GM18499 (cell line): Measurements from ENCODE around the gene PCDHGA10.
"Not testable (repeated sequence)": the region's sequence is repeated elsewhere in the genome, so short reads cannot be mapped to it uniquely, and the experiment has no call there.

Experiments used
- ATAC-seq: cut with Tn5 transposase; IDR thresholded peaks from one replicate; pipeline ENCODE4 v1.9.1; 2021; ENCODE audit warnings: moderate number of reproducible peaks; ENCODE audit not compliant: insufficient read depth, unreplicated experiment

The PCDHGA10 gene

DNA sequence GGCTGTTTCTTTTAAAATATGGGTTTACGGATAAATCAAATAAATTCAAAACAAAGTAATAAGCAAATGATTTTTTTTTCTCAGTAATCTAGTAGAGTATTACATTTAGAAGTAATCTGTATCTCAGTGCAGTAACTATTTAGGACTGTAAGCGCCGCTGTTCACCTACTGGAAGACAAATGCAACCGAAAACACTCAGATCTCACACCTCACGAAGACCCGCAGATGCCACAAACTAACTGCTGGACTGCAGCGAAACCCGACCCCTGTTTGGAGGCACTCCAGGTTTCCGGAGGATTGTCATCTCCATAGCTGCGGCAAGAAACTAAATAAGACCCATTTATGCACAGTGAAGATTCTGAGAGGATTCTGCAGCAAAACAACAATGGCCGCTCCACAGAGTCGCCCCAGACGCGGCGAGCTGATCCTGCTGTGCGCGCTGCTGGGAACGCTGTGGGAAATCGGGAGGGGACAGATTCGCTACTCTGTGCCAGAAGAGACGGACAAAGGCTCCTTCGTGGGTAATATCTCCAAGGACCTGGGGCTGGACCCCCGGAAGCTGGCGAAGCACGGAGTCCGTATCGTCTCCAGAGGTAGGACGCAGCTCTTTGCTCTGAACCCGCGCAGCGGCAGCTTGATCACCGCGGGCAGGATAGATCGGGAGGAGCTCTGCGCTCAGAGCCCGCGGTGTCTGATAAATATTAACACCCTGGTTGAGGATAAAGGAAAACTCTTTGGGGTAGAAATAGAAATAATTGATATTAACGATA, 20.2 kb upstream of the PCDHGA10 start, which contains the start of gene PCDHGA8:
Gene PCDHGA8, plus strand, starts transcription at position 205 of the 770 bp plus-strand sequence. Its CDS starts 181 bp downstream, at position 386.
- no peak for ATAC-seq

DNA sequence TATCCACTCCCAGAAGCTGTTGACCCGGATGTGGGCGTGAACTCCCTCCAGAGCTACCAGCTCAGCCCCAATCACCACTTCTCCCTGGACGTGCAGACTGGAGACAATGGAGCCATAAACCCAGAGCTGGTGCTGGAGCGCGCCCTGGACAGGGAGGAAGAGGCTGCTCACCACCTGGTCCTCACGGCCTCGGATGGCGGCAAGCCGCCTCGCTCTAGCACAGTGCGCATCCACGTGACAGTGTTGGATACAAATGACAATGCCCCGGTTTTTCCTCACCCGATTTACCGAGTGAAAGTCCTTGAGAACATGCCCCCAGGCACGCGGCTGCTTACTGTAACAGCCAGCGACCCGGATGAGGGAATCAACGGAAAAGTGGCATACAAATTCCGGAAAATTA, 19.5 kb upstream of the PCDHGA10 start:
- ATAC-seq: no peak

DNA sequence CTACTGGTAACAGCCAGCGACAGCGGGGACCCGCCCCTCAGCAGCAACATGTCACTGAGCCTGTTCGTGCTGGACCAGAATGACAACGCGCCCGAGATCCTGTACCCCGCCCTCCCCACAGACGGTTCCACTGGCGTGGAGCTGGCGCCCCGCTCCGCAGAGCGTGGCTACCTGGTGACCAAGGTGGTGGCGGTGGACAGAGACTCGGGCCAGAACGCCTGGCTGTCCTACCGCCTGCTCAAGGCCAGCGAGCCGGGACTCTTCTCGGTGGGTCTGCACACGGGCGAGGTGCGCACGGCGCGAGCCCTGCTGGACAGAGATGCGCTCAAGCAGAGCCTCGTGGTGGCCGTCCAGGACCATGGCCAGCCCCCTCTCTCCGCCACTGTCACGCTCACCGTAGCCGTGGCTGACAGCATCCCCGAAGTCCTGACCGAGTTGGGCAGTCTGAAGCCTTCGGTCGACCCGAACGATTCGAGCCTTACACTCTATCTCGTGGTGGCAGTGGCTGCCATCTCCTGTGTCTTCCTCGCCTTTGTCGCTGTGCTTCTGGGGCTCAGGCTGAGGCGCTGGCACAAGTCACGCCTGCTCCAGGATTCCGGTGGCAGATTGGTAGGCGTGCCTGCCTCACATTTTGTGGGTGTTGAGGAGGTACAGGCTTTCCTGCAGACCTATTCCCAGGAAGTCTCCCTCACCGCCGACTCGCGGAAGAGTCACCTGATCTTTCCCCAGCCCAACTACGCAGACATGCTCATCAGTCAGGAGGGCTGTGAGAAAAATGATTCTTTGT, 18.2 kb upstream of the PCDHGA10 start:
- not testable (repeated sequence) for ATAC-seq

DNA sequence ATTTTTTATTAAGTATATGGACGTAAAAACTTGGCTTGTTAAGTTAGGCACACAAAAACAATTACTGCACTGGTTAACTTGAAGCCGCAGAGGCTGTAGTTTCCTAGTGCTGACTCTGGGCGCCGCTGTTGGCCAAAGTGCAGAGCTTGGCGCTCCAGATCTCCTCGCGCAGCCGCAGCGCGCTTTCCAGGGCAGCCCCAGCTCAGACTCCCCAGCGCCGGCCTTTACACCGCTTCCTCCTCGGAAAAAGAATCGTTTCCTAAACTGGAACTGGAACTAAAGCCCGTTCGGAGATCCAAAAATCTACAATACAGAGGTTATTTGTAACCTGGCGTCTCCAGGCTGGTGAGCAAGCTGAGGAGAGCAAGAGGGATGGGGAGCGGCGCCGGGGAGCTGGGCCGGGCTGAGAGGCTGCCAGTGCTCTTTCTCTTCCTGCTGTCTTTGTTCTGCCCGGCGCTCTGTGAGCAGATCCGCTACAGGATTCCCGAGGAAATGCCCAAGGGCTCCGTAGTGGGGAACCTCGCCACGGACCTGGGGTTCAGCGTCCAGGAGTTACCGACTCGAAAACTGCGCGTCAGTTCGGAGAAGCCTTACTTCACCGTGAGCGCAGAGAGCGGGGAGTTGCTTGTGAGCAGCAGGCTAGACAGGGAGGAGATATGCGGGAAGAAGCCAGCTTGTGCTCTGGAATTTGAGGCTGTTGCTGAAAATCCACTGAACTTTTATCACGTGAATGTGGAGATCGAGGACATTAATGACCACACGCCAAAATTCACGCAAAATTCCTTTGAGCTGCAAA, 14.8 kb upstream of the PCDHGA10 start, which contains the start of gene PCDHGB5:
Gene PCDHGB5, plus strand, starts transcription at position 192 of the 796 bp plus-strand sequence. Its CDS starts 181 bp downstream, at position 373.
- peak; percentile 78 for ATAC-seq

DNA sequence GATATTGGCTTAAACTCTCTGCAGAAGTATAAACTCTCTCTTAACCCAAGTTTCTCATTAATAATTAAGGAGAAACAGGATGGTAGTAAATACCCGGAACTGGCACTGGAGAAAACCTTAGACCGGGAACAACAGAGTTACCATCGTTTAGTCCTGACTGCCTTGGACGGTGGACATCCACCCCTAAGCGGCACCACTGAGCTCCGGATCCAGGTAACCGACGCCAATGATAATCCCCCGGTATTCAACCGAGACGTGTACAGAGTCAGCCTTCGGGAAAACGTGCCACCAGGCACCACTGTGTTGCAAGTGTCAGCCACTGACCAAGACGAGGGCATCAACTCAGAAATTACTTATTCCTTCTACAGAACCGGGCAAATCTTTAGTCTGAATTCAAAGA, 14.2 kb upstream of the PCDHGA10 start:
- no peak for ATAC-seq

DNA sequence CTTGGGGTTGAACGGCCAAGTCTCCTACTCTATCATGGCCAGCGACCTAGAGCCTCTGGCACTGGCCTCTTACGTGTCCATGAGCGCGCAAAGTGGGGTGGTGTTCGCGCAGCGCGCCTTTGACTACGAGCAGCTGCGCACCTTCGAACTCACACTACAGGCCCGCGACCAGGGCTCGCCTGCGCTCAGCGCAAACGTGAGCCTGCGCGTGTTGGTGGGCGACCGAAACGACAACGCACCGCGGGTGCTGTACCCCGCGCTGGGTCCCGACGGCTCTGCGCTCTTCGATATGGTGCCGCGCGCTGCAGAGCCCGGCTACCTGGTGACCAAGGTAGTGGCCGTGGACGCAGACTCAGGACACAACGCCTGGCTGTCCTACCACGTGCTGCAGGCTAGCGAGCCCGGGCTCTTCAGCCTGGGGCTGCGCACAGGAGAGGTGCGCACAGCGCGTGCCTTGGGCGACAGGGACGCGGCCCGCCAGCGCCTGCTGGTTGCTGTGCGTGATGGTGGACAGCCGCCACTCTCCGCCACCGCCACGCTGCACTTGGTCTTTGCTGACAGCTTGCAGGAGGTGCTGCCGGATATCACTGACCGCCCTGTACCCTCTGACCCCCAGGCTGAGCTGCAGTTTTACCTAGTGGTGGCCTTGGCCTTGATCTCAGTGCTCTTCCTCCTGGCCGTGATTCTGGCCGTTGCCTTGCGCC, 13.1 kb upstream of the PCDHGA10 start:
- ATAC-seq: no peak

DNA sequence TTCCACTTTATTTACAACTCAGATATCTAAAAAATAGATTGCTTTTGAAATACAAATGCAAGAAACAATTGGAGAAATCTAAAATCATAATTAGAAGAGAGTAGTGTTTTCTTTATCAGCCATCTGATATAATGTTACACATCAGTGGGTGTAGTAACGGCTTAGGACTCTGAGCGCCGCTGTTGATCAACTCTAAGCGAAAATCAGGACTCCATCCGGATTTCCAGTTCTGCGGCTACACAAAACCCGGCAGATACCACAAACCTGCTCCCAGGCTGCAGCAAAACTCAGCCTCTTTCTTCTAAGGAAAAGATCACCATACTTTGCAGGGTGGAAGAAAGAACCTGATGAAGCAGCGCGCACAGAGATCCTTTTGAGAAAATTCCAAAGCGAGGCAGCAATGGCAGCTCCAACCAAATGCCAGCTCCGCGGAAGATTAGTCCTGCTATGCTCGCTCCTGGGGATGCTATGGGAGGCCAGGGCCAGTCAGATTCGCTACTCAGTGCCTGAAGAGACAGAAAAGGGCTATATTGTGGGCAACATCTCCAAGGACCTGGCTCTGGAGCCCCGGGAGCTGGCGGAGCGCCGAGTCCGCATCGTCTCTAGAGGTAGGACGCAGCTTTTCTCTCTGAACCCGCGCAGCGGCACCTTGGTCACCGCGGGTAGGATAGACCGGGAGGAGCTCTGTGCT, 10.1 kb upstream of the PCDHGA10 start, which contains the start of gene PCDHGA9:
Gene PCDHGA9, plus strand, starts transcription at position 226 of the 691 bp plus-strand sequence. Its CDS starts 175 bp downstream, at position 401.
- no peak for ATAC-seq

DNA sequence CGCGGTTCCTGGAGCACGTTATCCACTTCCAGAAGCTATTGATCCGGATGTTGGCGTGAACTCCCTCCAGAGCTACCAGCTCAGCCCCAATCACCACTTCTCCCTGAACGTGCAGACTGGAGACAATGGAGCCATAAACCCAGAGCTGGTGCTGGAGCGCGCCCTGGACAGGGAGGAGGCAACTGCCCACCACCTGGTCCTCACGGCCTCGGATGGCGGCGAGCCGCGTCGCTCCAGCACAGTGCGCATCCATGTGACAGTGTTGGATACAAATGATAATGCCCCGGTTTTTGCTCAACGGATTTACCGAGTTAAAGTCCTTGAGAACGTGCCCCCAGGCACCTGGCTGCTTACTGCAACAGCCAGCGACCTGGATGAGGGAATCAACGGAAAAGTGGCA, 9.4 kb upstream of the PCDHGA10 start:
- ATAC-seq: no peak

DNA sequence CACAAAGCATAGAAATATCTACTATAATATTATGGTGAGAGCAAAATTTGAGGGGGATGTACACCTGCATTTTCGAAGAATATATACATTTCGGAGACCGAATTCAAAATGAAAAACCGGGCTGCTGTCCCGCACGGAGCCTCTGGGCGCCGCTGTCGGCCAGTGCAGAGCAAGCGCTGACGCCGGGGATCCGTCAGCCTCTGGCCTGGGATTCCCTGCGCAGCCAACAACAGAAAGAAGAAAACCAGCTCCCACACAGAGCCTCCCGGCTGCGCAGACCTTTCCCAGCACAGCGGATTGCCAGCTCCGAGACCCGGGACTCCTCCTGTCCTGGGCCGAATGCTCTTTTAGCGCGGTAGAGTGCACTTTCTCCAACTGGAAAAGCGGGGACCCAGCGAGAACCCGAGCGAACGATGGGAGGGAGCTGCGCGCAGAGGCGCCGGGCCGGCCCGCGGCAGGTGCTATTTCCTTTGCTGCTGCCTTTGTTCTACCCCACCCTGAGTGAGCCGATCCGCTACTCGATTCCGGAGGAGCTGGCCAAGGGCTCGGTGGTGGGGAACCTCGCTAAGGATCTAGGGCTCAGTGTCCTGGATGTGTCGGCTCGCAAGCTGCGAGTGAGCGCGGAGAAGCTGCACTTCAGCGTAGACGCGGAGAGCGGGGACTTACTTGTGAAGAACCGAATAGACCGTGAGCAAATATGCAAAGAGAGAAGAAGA, 4.8 kb upstream of the PCDHGA10 start, which contains the start of gene PCDHGB6:
Gene PCDHGB6, plus strand, starts transcription at position 232 of the 716 bp plus-strand sequence. Its CDS starts 182 bp downstream, at position 414.
- ATAC-seq: not testable (repeated sequence)

DNA sequence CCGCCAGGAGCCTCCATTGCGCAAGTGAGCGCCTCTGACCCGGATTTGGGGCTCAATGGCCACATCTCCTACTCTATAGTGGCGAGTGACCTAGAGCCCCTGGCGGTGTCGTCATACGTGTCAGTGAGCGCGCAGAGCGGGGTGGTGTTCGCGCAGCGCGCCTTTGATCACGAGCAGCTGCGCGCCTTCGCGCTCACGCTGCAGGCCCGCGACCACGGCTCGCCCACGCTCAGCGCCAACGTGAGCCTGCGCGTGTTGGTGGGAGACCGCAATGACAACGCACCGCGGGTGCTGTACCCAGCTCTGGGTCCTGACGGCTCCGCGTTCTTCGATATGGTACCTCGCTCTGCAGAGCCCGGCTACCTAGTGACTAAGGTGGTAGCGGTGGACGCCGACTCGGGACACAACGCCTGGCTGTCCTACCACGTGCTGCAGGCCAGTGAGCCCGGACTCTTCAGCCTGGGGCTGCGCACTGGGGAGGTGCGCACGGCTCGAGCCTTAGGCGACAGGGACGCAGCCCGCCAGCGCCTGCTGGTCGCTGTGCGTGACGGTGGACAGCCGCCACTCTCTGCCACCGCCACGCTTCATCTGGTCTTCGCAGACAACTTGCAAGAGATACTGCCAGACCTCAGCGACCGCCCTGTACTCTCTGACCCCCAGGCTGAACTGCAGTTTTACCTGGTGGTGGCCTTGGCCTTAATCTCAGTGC, 3.0 kb upstream of the PCDHGA10 start:
- no peak for ATAC-seq

DNA sequence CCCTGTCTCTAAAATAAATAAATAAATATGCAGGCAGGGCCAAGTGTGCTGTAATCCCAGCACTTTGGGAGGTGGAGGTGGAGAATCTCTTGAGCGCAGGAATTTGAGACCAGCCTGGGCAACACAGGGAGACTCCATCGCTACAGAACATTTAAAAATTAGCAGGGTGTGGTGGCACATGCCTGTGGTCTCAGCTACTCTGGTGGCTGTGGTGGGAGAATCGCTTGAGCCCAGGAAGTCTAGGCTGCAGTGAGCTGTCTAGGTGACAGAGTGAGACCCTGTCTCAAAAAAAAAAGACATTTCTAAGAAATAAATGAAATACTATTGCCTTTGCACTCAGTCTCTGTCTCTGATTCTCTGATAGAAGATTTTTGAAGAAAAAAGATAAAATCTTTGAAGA, 1.2 kb upstream of the PCDHGA10 start:
- ATAC-seq: no peak

DNA sequence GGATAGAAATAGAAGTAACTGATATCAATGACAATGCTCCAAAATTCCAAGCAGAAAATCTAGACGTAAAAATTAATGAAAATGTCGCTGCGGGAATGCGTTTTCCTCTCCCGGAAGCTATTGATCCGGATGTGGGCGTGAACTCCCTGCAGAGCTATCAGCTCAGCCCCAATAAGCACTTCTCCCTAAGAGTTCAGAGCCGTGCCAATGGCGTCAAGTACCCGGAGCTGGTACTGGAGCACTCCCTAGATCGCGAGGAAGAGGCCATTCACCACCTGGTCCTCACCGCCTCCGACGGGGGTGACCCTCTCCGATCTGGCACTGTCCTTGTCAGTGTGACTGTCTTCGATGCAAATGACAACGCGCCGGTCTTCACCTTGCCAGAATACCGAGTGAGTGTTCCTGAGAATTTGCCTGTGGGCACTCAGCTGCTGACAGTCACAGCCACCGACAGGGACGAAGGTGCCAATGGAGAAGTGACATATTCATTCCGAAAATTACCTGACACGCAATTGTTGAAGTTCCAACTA, 818 bp downstream of the PCDHGA10 start:
- no peak for ATAC-seq

DNA sequence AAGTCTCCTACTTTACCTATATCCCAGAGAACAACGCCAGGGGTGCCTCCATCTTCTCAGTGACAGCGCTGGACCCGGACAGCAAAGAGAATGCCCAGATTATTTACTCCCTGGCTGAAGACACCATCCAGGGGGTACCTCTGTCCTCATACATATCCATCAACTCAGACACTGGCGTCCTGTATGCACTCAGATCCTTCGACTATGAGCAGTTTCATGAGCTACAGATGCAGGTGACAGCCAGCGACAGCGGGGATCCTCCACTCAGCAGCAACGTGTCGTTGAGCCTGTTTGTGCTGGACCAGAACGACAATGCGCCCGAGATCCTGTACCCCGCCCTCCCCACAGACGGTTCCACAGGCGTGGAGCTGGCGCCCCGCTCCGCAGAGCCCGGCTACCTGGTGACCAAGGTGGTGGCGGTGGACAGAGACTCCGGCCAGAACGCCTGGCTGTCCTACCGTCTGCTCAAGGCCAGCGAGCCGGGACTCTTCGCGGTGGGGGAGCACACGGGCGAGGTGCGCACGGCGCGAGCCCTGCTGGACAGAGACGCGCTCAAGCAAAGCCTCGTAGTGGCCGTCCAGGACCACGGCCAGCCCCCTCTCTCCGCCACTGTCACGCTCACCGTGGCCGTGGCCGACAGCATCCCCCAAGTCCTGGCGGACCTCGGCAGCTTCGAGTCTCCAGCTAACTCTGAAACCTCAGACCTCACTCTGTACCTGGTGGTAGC, 1.9 kb downstream of the PCDHGA10 start:
- not testable (repeated sequence) for ATAC-seq

DNA sequence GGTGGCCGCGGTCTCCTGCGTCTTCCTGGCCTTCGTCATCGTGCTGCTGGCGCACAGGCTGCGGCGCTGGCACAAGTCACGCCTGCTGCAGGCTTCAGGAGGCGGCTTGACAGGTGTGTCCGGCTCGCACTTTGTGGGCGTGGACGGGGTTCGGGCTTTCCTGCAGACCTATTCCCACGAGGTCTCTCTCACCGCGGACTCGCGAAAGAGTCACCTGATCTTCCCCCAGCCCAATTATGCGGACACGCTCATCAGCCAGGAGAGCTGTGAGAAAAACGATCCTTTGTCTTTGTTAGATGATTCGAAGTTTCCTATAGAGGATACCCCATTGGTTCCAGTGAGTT, 2.5 kb downstream of the PCDHGA10 start:
- ATAC-seq: not testable (repeated sequence)

DNA sequence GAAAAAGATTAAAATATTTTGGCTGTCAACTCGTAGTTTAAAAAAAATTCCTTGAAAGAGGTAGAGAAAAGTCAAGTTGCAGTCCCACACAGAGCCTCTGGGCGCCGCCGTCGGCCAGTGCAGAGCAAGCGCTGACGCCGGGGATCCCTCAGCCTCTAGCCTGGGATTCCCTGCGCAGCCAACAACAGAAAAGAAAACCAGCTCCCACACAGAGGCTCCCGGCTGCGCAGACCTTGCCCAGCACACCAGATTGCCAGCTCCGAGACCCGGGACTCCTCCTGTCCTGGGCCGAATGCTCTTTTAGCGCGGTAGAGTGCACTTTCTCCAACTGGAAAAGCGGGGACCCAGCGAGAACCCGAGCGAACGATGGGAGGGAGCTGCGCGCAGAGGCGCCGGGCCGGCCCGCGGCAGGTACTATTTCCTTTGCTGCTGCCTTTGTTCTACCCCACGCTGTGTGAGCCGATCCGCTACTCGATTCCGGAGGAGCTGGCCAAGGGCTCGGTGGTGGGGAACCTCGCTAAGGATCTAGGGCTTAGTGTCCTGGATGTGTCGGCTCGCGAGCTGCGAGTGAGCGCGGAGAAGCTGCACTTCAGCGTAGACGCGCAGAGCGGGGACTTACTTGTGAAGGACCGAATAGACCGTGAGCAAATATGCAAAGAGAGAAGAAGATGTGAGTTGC, 4.8 kb downstream of the PCDHGA10 start, which contains the start of gene PCDHGB7:
Gene PCDHGB7, plus strand, starts transcription at position 184 of the 679 bp plus-strand sequence. Its CDS starts 183 bp downstream, at position 367.
- not testable (repeated sequence) for ATAC-seq
